GM12875 (cell line): ENCODE data around the gene STRADA.

ENCODE experiments used
- H3K4me3 ChIP-seq: one replicate; pipeline ENCODE4 v1.5.1; 2011; ENCODE audit warnings: low read depth, low read length, control low read depth
- CTCF ChIP-seq: IDR thresholded peaks from 2 replicates; pipeline ENCODE4 v1.5.1; 2011; ENCODE audit warnings: low read depth, mild to moderate bottlenecking, control low read depth, inconsistent platforms, low read length, moderate library complexity, borderline replicate concordance; ENCODE audit not compliant: insufficient read depth

Gene STRADA

GRCh38 chr17:63672856-63673255 lies 68.7 kb downstream of the STRADA start:
- H3K4me3 ChIP-seq = no peak overlapping the region
- no peak for TF ChIP-seq CTCF

GRCh38 chr17:63665527-63666214 lies 75.9 kb downstream of the STRADA start:
- TF ChIP-seq CTCF = no peak
- H3K4me3 ChIP-seq = no peak overlapping the region

GRCh38 chr17:63659850-63660249 lies 81.7 kb downstream of the STRADA start:
- H3K4me3 ChIP-seq = no peak overlapping the region
- TF ChIP-seq CTCF = no peak

- no peak overlapping the region for H3K4me3 ChIP-seq
- TF ChIP-seq CTCF = no peak
Measured at GRCh38 chr17:63658366-63658765, 83.2 kb downstream of the STRADA start.

GRCh38 chr17:63657786-63658185 lies 83.8 kb downstream of the STRADA start:
- H3K4me3 ChIP-seq = no peak overlapping the region
- no peak for TF ChIP-seq CTCF

- no peak for TF ChIP-seq CTCF
- no peak overlapping the region for H3K4me3 ChIP-seq
Measured at GRCh38 chr17:63653050-63653449, 88.5 kb downstream of the STRADA start.
